Neural progenitor cell (in vitro differentiated cells): ENCODE measurements around the gene MRPS18B. TPM values are rescaled to one million over a fixed set of nuclear protein-coding genes. Genes with fewer than 3 reads are reported as not detected.

Experiments
- DNase-seq: peaks from one replicate; pipeline ENCODE4 v3.0.0-alpha.2; 2016; ENCODE audit warnings: low spot score
- H2AFZ ChIP-seq: fragments of 200-600 bp; sonication (generic); replicated peaks from 2 replicates; pipeline ENCODE4 v1.6.1; 2016; ENCODE audit warnings: antibody characterized with exemption
- H3F3A ChIP-seq: fragments of 200-600 bp; sonication (generic); 2 replicates; pipeline ENCODE4 v1.6.1; 2016; ENCODE audit warnings: antibody characterized with exemption, low read depth
- H3K27ac ChIP-seq: fragments of 200-600 bp; sonication (generic); 2 replicates; pipeline ENCODE4 v1.5.1; 2016; ENCODE audit warnings: mild to moderate bottlenecking
- H3K27me3 ChIP-seq: fragments of 200-600 bp; sonication (generic); 2 replicates; pipeline ENCODE4 v1.6.1; 2016; ENCODE audit warnings: mild to moderate bottlenecking, moderate library complexity
- H3K36me3 ChIP-seq: fragments of 200-600 bp; sonication (generic); 2 replicates; pipeline ENCODE4 v1.5.1; 2016
- H3K4me1 ChIP-seq: fragments of 200-600 bp; sonication (generic); 2 replicates; pipeline ENCODE4 v1.6.1; 2016; ENCODE audit warnings: mixed run types
- H3K4me2 ChIP-seq: fragments of 200-600 bp; sonication (generic); 2 replicates; pipeline ENCODE4 v1.6.1; 2016
- H3K4me3 ChIP-seq: fragments of 200-600 bp; sonication (generic); 2 replicates; pipeline ENCODE4 v1.5.1; 2016
- H3K79me2 ChIP-seq: fragments of 200-600 bp; sonication (generic); 2 replicates; pipeline ENCODE4 v1.6.1; 2016; ENCODE audit warnings: low read depth
- H3K9ac ChIP-seq: fragments of 200-600 bp; sonication (generic); 2 replicates; pipeline ENCODE4 v1.6.1; 2016
- H3K9me3 ChIP-seq: fragments of 200-600 bp; sonication (generic); 2 replicates; pipeline ENCODE4 v1.5.1; 2016; ENCODE audit warnings: low read depth
- H4K20me1 ChIP-seq: fragments of 200-600 bp; sonication (generic); 2 replicates; pipeline ENCODE4 v1.6.1; 2016; ENCODE audit warnings: low read depth
- H3K27ac Mint-ChIP-seq: 3 replicates; pipeline ENCODE4 v1.8.0; 2021; ENCODE audit warnings: mixed read lengths
- H3K27me3 Mint-ChIP-seq: 2 replicates; pipeline ENCODE4 v1.8.0; 2022; ENCODE audit warnings: low read depth, mild to moderate bottlenecking, inconsistent platforms, moderate library complexity, mixed read lengths; ENCODE audit not compliant: insufficient read depth
- H3K36me3 Mint-ChIP-seq: 3 replicates; pipeline ENCODE4 v1.8.0; 2021; ENCODE audit warnings: mixed read lengths
- H3K4me1 Mint-ChIP-seq: 3 replicates; pipeline ENCODE4 v1.8.0; 2021; ENCODE audit warnings: mixed read lengths
- H3K4me3 Mint-ChIP-seq: 3 replicates; pipeline ENCODE4 v1.8.0; 2021; ENCODE audit warnings: mild to moderate bottlenecking, moderate library complexity, mixed read lengths
- H3K9me3 Mint-ChIP-seq: 3 replicates; pipeline ENCODE4 v1.8.0; 2020; ENCODE audit warnings: mixed read lengths
- CTCF ChIP-seq: fragments of 200-600 bp; sonication (generic); IDR thresholded peaks from 2 replicates; pipeline ENCODE4 v1.5.1; 2017; ENCODE audit warnings: antibody characterized with exemption, mild to moderate bottlenecking
- EZH2 ChIP-seq: fragments of 200-600 bp; sonication (generic); IDR thresholded peaks from 2 replicates; pipeline ENCODE4 v1.6.1; 2017; ENCODE audit warnings: antibody characterized with exemption, mild to moderate bottlenecking, moderate library complexity
- EZH2phosphoT487 ChIP-seq: fragments of 200-600 bp; sonication (generic); IDR thresholded peaks from 2 replicates; pipeline ENCODE4 v1.6.1; 2017; ENCODE audit warnings: antibody characterized with exemption
- total RNA-seq: library from RNA; depleted of rRNA; stranded (reverse); fragments of >200 nt; gene quantifications from 2 replicates; pipeline ENCODE4 v1.2.3, GENCODE V29; 2015; ENCODE audit warnings: low replicate concordance

The MRPS18B gene
- total RNA-seq, 1 donor from 2014 or later = 18.5 TPM

- Mint-ChIP-seq H3K9me3 (no peaks in the 10 kb centered on the region), H3K4me3 (peak overlapping the region; percentile 52), H3K36me3 (peaks cover 48% of the 10 kb centered on the region), H3K4me1 (no peaks in the 10 kb centered on the region), H3K27ac (no peak overlapping the region), H3K27me3 (no peaks in the 10 kb centered on the region)
- H3K27me3 ChIP-seq = no peaks in the 10 kb centered on the region
- peaks cover 10% of the 10 kb centered on the region for H3K36me3 ChIP-seq
- peaks cover 4% of the 10 kb centered on the region for H4K20me1 ChIP-seq
- DNase-seq = no peak
- no peak for TF ChIP-seq EZH2
- no peak for TF ChIP-seq CTCF
- TF ChIP-seq EZH2phosphoT487 = no peak
- H3K4me3 ChIP-seq = no peak overlapping the region
- H3K27ac ChIP-seq = no peak overlapping the region
- H3K4me1 ChIP-seq = no peaks in the 10 kb centered on the region
- H3K9ac ChIP-seq = no peak overlapping the region
- no peak overlapping the region for H2AFZ ChIP-seq
- no peaks in the 10 kb centered on the region for H3K9me3 ChIP-seq
- no peaks in the 10 kb centered on the region for H3F3A ChIP-seq
- H3K4me2 ChIP-seq = no peak overlapping the region
- no peaks in the 10 kb centered on the region for H3K79me2 ChIP-seq
These were observed 33.7 kb upstream of the MRPS18B start for GRCh38 chr6:30583921-30584320.

- Histone ChIP-seq H3K4me1 (no peaks in the 10 kb centered on the region), H3K36me3 (peaks cover 7% of the 10 kb centered on the region), H4K20me1 (peaks cover 16% of the 10 kb centered on the region), H3F3A (peaks cover 7% of the 10 kb centered on the region), H3K4me3 (no peak overlapping the region), H3K9me3 (no peaks in the 10 kb centered on the region), H3K27ac (no peak overlapping the region), H3K9ac (no peak overlapping the region), H3K79me2 (peaks cover 9% of the 10 kb centered on the region), H3K4me2 (no peak overlapping the region), H2AFZ (no peak overlapping the region), H3K27me3 (no peaks in the 10 kb centered on the region)
- peaks cover 6% of the 10 kb centered on the region for H3K27me3 Mint-ChIP-seq
- no peaks in the 10 kb centered on the region for H3K4me1 Mint-ChIP-seq
- H3K36me3 Mint-ChIP-seq = peaks cover 40% of the 10 kb centered on the region
- no peak for TF ChIP-seq EZH2
- no peak for TF ChIP-seq CTCF
- TF ChIP-seq EZH2phosphoT487 = no peak
- H3K9me3 Mint-ChIP-seq = no peaks in the 10 kb centered on the region
- no peak for DNase-seq
- no peak overlapping the region for H3K4me3 Mint-ChIP-seq
- no peak overlapping the region for H3K27ac Mint-ChIP-seq
These were observed 27.8 kb upstream of the MRPS18B start for GRCh38 chr6:30589754-30590358.

GRCh38 chr6:30590509-30590908, 27.1 kb upstream of the MRPS18B start:
- Histone ChIP-seq H2AFZ (no peak overlapping the region), H3K9me3 (no peaks in the 10 kb centered on the region), H3K4me3 (no peak overlapping the region), H3K27ac (no peak overlapping the region), H3K36me3 (peaks cover 7% of the 10 kb centered on the region), H3K79me2 (peaks cover 9% of the 10 kb centered on the region), H3K9ac (no peak overlapping the region), H3K4me2 (no peak overlapping the region), H3F3A (peaks cover 11% of the 10 kb centered on the region), H4K20me1 (peaks cover 16% of the 10 kb centered on the region), H3K4me1 (no peaks in the 10 kb centered on the region), H3K27me3 (no peaks in the 10 kb centered on the region)
- no peaks in the 10 kb centered on the region for H3K9me3 Mint-ChIP-seq
- no peaks in the 10 kb centered on the region for H3K4me1 Mint-ChIP-seq
- no peak overlapping the region for H3K4me3 Mint-ChIP-seq
- TF ChIP-seq EZH2phosphoT487 (no peak), CTCF (no peak), EZH2 (no peak)
- no peak overlapping the region for H3K27ac Mint-ChIP-seq
- peaks cover 7% of the 10 kb centered on the region for H3K27me3 Mint-ChIP-seq
- DNase-seq = no peak
- peaks cover 41% of the 10 kb centered on the region for H3K36me3 Mint-ChIP-seq
